MM.1S (cell line): ENCODE results near the gene PTPRA.

ENCODE experiments used
- DNase-seq: peaks from one replicate; pipeline ENCODE4 v3.0.0-alpha.2; 2015
- H2AFZ ChIP-seq: fragments of 300-600 bp; sonication (generic); 2 replicates; pipeline ENCODE4 v1.6.0; 2016; ENCODE audit warnings: antibody characterized with exemption, low read length
- H3F3A ChIP-seq: fragments of 300-600 bp; sonication (generic); 2 replicates; pipeline ENCODE4 v1.6.1; 2016; ENCODE audit warnings: mild to moderate bottlenecking, antibody characterized with exemption, low read length, moderate library complexity, mixed read lengths; ENCODE audit not compliant: insufficient read depth
- H3K27ac ChIP-seq: fragments of 300-600 bp; sonication (generic); 2 replicates; pipeline ENCODE4 v1.5.1; 2016; ENCODE audit warnings: mild to moderate bottlenecking, low read length
- H3K27me3 ChIP-seq: fragments of 300-600 bp; sonication (generic); replicated peaks from 2 replicates; pipeline ENCODE4 v1.6.0; 2016; ENCODE audit warnings: low read length; ENCODE audit not compliant: insufficient read depth
- H3K36me3 ChIP-seq: fragments of 300-600 bp; sonication (generic); replicated peaks from 2 replicates; pipeline ENCODE4 v1.6.1; 2016; ENCODE audit warnings: mild to moderate bottlenecking, low read length, mixed read lengths; ENCODE audit not compliant: insufficient read depth
- H3K4me1 ChIP-seq: fragments of 300-600 bp; sonication (generic); 2 replicates; pipeline ENCODE4 v1.6.1; 2016; ENCODE audit warnings: low read length, mixed read lengths
- H3K4me2 ChIP-seq: fragments of 300-600 bp; sonication (generic); 2 replicates; pipeline ENCODE4 v1.6.0; 2016; ENCODE audit warnings: low read depth, low read length
- H3K4me3 ChIP-seq: fragments of 300-600 bp; sonication (generic); 2 replicates; pipeline ENCODE4 v1.5.1; 2016; ENCODE audit warnings: low read length, mixed read lengths
- H3K79me2 ChIP-seq: fragments of 300-600 bp; sonication (generic); 2 replicates; pipeline ENCODE4 v1.6.1; 2016; ENCODE audit warnings: mixed run types, low read length, mixed read lengths
- H3K9ac ChIP-seq: fragments of 300-600 bp; sonication (generic); 2 replicates; pipeline ENCODE4 v1.6.1; 2016; ENCODE audit warnings: low read length, mixed read lengths
- H3K9me2 ChIP-seq: fragments of 300-600 bp; sonication (generic); replicated peaks from 2 replicates; pipeline ENCODE4 v1.6.1; 2016; ENCODE audit warnings: mild to moderate bottlenecking, low read length, mixed read lengths; ENCODE audit not compliant: insufficient read depth
- H3K9me3 ChIP-seq: fragments of 300-600 bp; sonication (generic); replicated peaks from 2 replicates; pipeline ENCODE4 v1.6.1; 2016; ENCODE audit warnings: mild to moderate bottlenecking, low read length, mixed read lengths; ENCODE audit not compliant: insufficient read depth
- H4K20me1 ChIP-seq: fragments of 300-600 bp; sonication (generic); 2 replicates; pipeline ENCODE4 v1.6.1; 2016; ENCODE audit warnings: mild to moderate bottlenecking, low read length, moderate library complexity, mixed read lengths; ENCODE audit not compliant: insufficient read depth
- CTCF ChIP-seq: fragments of 300-600 bp; sonication (generic); IDR thresholded peaks from 2 replicates; pipeline ENCODE4 v1.5.1; 2016; ENCODE audit warnings: antibody characterized with exemption, low read length, mixed read lengths
- EZH2 ChIP-seq: fragments of 300-600 bp; sonication (generic); optimal IDR thresholded peaks from 2 replicates; pipeline ENCODE3; 2017; ENCODE audit warnings: low read depth, mild to moderate bottlenecking, antibody characterized with exemption, low read length, mixed read lengths
- EZH2phosphoT487 ChIP-seq: fragments of 300-600 bp; sonication (generic); IDR thresholded peaks from 2 replicates; pipeline ENCODE4 v1.6.1; 2018; ENCODE audit warnings: antibody characterized with exemption, low read length

Gene PTPRA

DNA sequence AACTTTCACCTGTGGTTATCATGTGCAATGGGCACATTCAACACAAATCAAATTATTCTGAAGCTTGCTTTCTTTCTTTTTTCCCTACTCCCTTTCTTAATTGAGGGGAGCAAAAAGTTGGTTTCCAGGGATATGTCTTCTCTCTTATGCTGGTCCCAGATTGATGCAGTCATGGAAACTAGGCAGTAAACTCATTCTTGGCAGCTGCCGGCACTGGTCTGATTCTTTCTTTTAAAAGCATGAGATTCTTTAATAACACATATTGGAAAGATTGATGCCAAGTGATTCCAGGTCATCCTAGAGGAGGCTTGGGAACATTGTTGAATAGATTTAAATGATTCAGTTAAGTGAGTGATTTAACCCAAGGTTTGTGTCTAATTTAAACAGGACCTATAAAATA lies 29.0 kb downstream of the PTPRA start:
- Histone ChIP-seq H3K4me1 (peaks cover 8% of the 10 kb centered on the region), H4K20me1 (no peaks in the 10 kb centered on the region), H3K9me3 (no peaks in the 10 kb centered on the region), H3K4me3 (no peak overlapping the region), H3K27me3 (no peaks in the 10 kb centered on the region), H3K9me2 (no peaks in the 10 kb centered on the region), H3F3A (no peaks in the 10 kb centered on the region), H3K4me2 (no peak overlapping the region), H3K79me2 (peaks cover 63% of the 10 kb centered on the region), H3K9ac (no peak overlapping the region), H2AFZ (no peak overlapping the region), H3K36me3 (no peaks in the 10 kb centered on the region), H3K27ac (no peak overlapping the region)
- no peak for TF ChIP-seq CTCF
- no peak for TF ChIP-seq EZH2
- no peak for TF ChIP-seq EZH2phosphoT487
- DNase-seq, result no peak

DNA sequence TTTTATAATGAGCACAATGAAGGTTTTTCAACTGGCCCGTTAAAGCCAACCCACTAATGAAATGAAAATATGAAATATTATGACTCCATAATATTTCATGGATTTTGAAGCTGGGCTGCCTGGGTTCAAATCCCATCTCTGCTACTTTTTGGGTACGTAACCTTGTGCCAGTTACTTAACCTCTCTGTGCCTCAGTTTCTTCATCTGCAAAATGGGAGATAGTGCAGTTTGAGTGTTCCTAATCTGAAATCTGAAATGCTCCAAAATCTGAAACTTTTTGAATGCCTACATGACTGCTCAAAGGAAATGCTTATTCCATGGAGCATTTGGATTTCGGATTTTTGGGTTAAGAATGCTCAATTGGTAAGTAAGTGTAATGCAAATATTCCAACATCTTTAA lies 29.5 kb downstream of the PTPRA start:
- Histone ChIP-seq H3F3A (no peaks in the 10 kb centered on the region), H3K27ac (no peak overlapping the region), H3K27me3 (no peaks in the 10 kb centered on the region), H3K4me1 (peaks cover 8% of the 10 kb centered on the region), H3K9me2 (no peaks in the 10 kb centered on the region), H3K79me2 (peaks cover 57% of the 10 kb centered on the region), H3K4me2 (no peak overlapping the region), H3K9ac (no peak overlapping the region), H2AFZ (no peak overlapping the region), H3K4me3 (no peak overlapping the region), H4K20me1 (no peaks in the 10 kb centered on the region), H3K36me3 (no peaks in the 10 kb centered on the region), H3K9me3 (no peaks in the 10 kb centered on the region)
- no peak for TF ChIP-seq EZH2phosphoT487
- no peak for TF ChIP-seq EZH2
- no peak for TF ChIP-seq CTCF
- no peak for DNase-seq

GRCh38 chr20:2903686-2904085 lies 30.4 kb downstream of the PTPRA start:
- Histone ChIP-seq H3F3A (no peaks in the 10 kb centered on the region), H2AFZ (no peak overlapping the region), H3K9ac (no peak overlapping the region), H3K4me2 (no peak overlapping the region), H3K4me1 (peaks cover 8% of the 10 kb centered on the region), H3K36me3 (no peaks in the 10 kb centered on the region), H4K20me1 (no peaks in the 10 kb centered on the region), H3K79me2 (peaks cover 56% of the 10 kb centered on the region), H3K4me3 (no peak overlapping the region), H3K27ac (no peak overlapping the region), H3K9me3 (no peaks in the 10 kb centered on the region), H3K9me2 (no peaks in the 10 kb centered on the region), H3K27me3 (no peaks in the 10 kb centered on the region)
- TF ChIP-seq EZH2phosphoT487, result no peak
- TF ChIP-seq EZH2, result no peak
- no peak for DNase-seq

DNA sequence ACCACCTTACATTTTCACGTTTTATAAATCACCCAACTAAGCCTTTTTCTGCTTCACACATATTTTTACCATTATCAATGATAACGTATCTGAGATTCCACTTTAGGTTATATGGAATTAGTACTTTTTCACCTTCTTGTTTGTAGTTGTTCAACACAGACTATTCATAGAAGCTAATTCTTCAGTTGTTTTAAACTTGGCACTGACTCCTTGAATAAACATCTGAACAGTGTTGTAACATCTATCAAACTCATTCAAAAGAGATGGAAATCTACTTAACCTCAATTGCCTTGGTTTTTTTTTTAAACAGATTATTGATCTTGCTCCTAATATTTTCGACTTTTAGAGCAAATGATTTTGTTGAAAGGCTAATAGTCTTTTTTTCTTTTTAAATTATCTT lies 34.2 kb downstream of the PTPRA start:
- no peak for TF ChIP-seq EZH2
- TF ChIP-seq EZH2phosphoT487, result no peak
- TF ChIP-seq CTCF, result no peak
- Histone ChIP-seq H3K4me2 (no peak overlapping the region), H3K79me2 (peaks cover 34% of the 10 kb centered on the region), H3F3A (no peaks in the 10 kb centered on the region), H3K27ac (no peak overlapping the region), H3K9me2 (no peaks in the 10 kb centered on the region), H3K36me3 (no peaks in the 10 kb centered on the region; the same call in 1 of the 2 replicates), H4K20me1 (no peaks in the 10 kb centered on the region), H3K4me3 (no peak overlapping the region), H3K9ac (no peak overlapping the region), H3K4me1 (no peaks in the 10 kb centered on the region), H2AFZ (no peak overlapping the region), H3K9me3 (no peaks in the 10 kb centered on the region), H3K27me3 (no peaks in the 10 kb centered on the region)
- DNase-seq, result no peak
